Calu3 (cell line): ENCODE measurements around the gene CDKN2B-AS1. TPM values are rescaled to one million over a fixed set of nuclear protein-coding genes. Genes with fewer than 3 reads are reported as not detected.

Experiments
- BruUV-seq: library from RNA; stranded (reverse); fragments of 400-500 nt; replicated peaks from 2 replicates; lab custom pipeline; 2021; lab: Mats Ljungman, UMichigan
- CTCF ChIA-PET: fragments of 300-600 bp; sonication (Branson Sonifier 250); formaldehyde crosslinking; loops from one replicate; lab custom pipeline; 2022; ENCODE audit warnings: antibody characterized with exemption; lab: Charles Lee
- DNase-seq: peaks from one replicate; pipeline ENCODE4 v3.0.0; 2022
- H3K27ac Mint-ChIP-seq: one replicate; pipeline ENCODE4 v1.8.0; 2022; ENCODE audit warnings: mixed read lengths; ENCODE audit not compliant: unreplicated experiment
- H3K27me3 Mint-ChIP-seq: one replicate; pipeline ENCODE4 v1.8.0; 2022; ENCODE audit warnings: mixed read lengths; ENCODE audit not compliant: unreplicated experiment
- H3K36me3 Mint-ChIP-seq: one replicate; pipeline ENCODE4 v1.8.0; 2022; ENCODE audit warnings: mild to moderate bottlenecking, moderate library complexity, mixed read lengths; ENCODE audit not compliant: insufficient read depth, unreplicated experiment
- H3K4me1 Mint-ChIP-seq: one replicate; pipeline ENCODE4 v1.8.0; 2022; ENCODE audit warnings: mild to moderate bottlenecking, low read depth, mixed read lengths; ENCODE audit not compliant: unreplicated experiment
- H3K4me3 Mint-ChIP-seq: one replicate; pipeline ENCODE4 v1.8.0; 2022; ENCODE audit warnings: mild to moderate bottlenecking, low read depth, moderate library complexity, mixed read lengths; ENCODE audit not compliant: unreplicated experiment
- H3K9me3 Mint-ChIP-seq: one replicate; pipeline ENCODE4 v1.8.0; 2022; ENCODE audit warnings: low read depth, mixed read lengths; ENCODE audit not compliant: unreplicated experiment
- intact Hi-C: fragments of 100-400 bp; cut with micrococcal nuclease; formaldehyde crosslinking; loops from one replicate; pipeline ENCODE4 v1.10.0; 2022; ENCODE audit not compliant: unreplicated experiment
- total RNA-seq: library from RNA; stranded (reverse); gene quantifications from 2 replicates; pipeline ENCODE4 v1.2.3, GENCODE V29; 2022
- TF ChIP-seq, protein P1 (sequence below): fragments of 200-600 bp; IDR thresholded peaks from one replicate; pipeline ENCODE4 v1.8.0; 2022; ENCODE audit warnings: antibody characterized with exemption; ENCODE audit not compliant: unreplicated experiment

Gene CDKN2B-AS1
- total RNA-seq, 1 experiment from 2014 or later, result 8.9 TPM

DNA sequence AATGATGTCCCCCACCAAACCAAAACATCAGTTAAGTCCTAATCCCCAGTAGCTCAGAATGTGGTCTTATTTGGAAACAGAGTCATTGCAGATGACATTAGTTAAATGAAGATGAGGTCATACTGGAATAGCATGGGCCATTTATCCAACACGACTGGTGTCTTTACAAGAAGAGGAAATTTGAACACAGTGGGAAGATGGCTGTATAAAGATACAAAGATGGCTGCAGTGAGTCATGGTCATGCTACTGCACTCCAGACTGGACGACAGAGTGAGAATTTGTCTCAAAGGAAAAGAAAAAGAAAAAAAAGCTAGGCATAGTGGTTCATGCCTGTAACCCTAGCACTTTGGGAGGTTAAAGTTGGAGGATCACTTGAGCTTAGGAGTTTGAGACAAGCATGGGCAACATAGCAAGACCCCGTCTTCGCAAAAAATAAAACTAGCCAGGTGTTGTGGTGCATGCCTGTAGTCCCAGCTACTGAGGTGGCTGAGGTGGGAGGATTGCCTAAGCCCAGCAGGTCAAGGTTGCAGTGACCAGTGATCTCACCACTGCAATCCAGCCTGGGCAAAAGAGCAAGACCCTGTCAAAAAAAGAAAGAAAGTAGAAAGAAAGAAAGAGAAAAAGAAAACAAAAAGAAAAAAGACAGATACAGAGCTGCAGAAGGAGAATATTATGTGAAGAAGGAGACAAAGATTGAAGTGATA, 144.5 kb downstream of the CDKN2B-AS1 start:
- TF ChIP-seq, protein P1, sequence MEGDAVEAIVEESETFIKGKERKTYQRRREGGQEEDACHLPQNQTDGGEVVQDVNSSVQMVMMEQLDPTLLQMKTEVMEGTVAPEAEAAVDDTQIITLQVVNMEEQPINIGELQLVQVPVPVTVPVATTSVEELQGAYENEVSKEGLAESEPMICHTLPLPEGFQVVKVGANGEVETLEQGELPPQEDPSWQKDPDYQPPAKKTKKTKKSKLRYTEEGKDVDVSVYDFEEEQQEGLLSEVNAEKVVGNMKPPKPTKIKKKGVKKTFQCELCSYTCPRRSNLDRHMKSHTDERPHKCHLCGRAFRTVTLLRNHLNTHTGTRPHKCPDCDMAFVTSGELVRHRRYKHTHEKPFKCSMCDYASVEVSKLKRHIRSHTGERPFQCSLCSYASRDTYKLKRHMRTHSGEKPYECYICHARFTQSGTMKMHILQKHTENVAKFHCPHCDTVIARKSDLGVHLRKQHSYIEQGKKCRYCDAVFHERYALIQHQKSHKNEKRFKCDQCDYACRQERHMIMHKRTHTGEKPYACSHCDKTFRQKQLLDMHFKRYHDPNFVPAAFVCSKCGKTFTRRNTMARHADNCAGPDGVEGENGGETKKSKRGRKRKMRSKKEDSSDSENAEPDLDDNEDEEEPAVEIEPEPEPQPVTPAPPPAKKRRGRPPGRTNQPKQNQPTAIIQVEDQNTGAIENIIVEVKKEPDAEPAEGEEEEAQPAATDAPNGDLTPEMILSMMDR, result no peak
- DNase-seq, result no peak
- no TSS peak for BruUV-seq
- Mint-ChIP-seq H3K4me3 (no peak overlapping the region), H3K27ac (no peak overlapping the region), H3K36me3 (no peaks in the 10 kb centered on the region), H3K27me3 (no peaks in the 10 kb centered on the region), H3K4me1 (peaks cover 17% of the 10 kb centered on the region), H3K9me3 (peaks cover 3% of the 10 kb centered on the region)
- CTCF ChIA-PET, result no interaction called here
- intact Hi-C loops, result no loop called here

DNA sequence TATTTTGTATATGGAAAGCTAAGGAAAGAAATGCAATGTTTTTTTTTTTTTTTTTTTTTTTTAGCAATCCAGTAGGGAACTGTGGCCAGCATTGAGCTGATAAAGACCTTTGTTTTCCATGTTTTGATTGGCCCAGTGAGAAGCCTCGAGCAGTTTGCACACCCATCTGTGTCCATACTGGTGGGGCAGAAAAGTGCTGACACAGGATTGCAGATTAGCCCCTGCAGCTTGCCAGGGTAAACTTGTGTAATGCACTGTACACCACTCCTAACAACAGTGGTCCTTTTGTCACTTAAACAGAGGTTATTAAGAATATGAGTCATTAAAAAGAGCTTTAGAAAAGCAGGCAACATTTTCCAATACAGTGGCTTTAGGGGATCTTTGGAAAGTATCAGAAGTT, 147.3 kb downstream of the CDKN2B-AS1 start:
- H3K27ac Mint-ChIP-seq, result peak overlapping the region; percentile 55
- no peaks in the 10 kb centered on the region for H3K27me3 Mint-ChIP-seq
- TF ChIP-seq, protein P1, result no peak
- no peak overlapping the region for H3K4me3 Mint-ChIP-seq
- peak; percentile 52 for DNase-seq
- CTCF ChIA-PET, result interaction anchor here (0.6 to 1.4 kb wide), 11 partner anchors 8 to 133 kb away, joined by 3 to 5 read pairs (median 3); partner anchors contain the start of gene CDKN2B
- H3K36me3 Mint-ChIP-seq, result no peaks in the 10 kb centered on the region
- H3K9me3 Mint-ChIP-seq, result peaks cover 3% of the 10 kb centered on the region
- H3K4me1 Mint-ChIP-seq, result peaks cover 19% of the 10 kb centered on the region
- no TSS peak for BruUV-seq
- intact Hi-C loops, result loop anchor here (2.0 to 10.0 kb wide), 3 partner anchors 13 to 100 kb away; no protein-coding TSS in a partner anchor

DNA sequence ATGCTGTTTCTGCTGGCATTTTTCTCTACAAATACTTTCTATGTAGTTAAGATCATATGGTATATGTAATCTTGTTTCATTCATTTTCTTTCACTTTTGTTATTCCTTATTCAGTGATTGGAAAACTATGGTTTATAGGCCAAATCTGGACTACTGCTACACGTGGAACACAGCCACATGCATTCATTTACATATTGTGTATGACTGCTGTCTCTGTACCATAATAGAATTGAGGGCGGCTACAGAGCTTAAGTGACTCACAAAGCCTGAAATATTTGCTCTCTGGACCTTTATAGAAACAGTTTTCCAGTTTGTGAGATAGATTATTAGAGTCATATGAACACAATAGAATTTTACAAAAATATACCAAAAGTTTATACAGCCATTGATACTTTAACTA, 148.1 kb downstream of the CDKN2B-AS1 start:
- no peaks in the 10 kb centered on the region for H3K27me3 Mint-ChIP-seq
- peaks cover 27% of the 10 kb centered on the region for H3K4me1 Mint-ChIP-seq
- no peak overlapping the region for H3K4me3 Mint-ChIP-seq
- no peaks in the 10 kb centered on the region for H3K9me3 Mint-ChIP-seq
- no peak for DNase-seq
- peak overlapping the region; percentile 55 for H3K27ac Mint-ChIP-seq
- TF ChIP-seq, protein P1, result no peak
- intact Hi-C loops, result loop anchor here (2.0 to 10.0 kb wide), 3 partner anchors 14 to 100 kb away; no protein-coding TSS in a partner anchor
- no TSS peak for BruUV-seq
- CTCF ChIA-PET, result interaction anchor here (0.9 to 1.1 kb wide), 5 partner anchors 9 to 134 kb away, joined by 3 to 5 read pairs (median 3); partner anchors contain the start of gene CDKN2B
- H3K36me3 Mint-ChIP-seq, result no peaks in the 10 kb centered on the region

DNA sequence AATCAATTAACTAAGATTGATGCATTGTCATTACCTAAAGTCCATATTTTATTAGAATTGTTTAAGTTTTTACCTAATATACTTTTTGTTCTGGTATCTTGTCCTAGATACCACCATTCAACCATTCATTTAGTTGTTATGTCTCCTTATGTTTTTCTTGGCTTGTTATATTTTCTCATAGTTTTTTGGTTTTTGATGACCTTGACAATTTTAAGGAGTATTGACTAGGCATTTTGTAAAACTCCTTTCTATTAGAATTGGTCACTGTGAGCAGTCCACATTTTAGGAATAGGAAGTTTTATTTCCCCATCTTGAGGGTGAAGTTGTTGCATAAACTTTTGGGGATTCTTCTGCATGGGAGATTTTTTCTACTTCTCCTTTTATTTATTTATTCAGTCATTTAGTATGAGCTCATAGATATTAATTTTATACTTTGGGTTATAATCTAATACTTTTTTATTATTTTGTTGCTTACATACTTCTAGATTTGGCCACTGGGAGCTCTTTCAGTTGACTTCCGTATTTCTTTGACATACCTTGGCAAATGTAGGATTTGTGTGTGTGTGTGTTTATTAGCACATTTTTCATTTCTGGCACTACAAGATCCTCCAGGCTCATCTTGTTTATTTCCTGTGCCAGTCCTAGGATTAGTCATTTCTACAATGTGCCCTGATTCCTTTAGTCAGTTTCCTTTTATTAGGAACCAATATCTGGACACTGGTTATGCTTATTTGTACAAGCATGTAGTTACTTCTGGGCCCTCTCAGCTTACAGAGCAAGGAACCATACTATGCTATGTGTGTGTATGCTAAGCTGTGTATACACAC, 149.4 kb downstream of the CDKN2B-AS1 start:
- no peak for DNase-seq

More for the DNA sequence above, 149.4 kb downstream of the CDKN2B-AS1 start:
- H3K36me3 Mint-ChIP-seq, result no peaks in the 10 kb centered on the region
- intact Hi-C loops, result loop anchor here (2.0 to 10.0 kb wide), 3 partner anchors 15 to 102 kb away; no protein-coding TSS in a partner anchor
- H3K4me1 Mint-ChIP-seq, result peaks cover 40% of the 10 kb centered on the region
- no peaks in the 10 kb centered on the region for H3K9me3 Mint-ChIP-seq
- no peak overlapping the region for H3K4me3 Mint-ChIP-seq
- TF ChIP-seq, protein P1, result no peak
- BruUV-seq, result no TSS peak
- H3K27me3 Mint-ChIP-seq, result no peaks in the 10 kb centered on the region
- no peak overlapping the region for H3K27ac Mint-ChIP-seq
- CTCF ChIA-PET, result interaction anchor here (0.6 kb wide), 1 partner anchor 14 kb away, joined by 4 read pairs; no protein-coding TSS in a partner anchor
